ENCODE data around the gene GABRD. TPM values are rescaled to one million over a fixed set of nuclear protein-coding genes. Genes with fewer than 3 reads are reported as not detected.

The GABRD gene
- total and polyA plus RNA-seq, 4 experiments from 2014 or later = not detected

DNA sequence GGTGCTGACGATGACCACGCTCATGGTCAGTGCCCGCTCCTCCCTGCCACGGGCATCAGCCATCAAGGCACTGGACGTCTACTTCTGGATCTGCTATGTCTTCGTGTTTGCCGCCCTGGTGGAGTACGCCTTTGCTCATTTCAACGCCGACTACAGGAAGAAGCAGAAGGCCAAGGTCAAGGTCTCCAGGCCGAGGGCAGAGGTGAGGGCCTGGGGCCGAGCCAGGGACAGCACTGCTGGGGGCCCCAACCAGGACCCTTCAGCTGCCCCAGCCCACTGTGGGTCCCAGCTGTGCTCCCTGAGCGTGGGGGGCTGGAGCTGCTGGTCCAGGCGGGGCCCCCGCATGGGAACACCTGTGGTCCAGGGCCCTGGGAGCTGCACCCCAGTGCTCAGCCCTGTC is 10.4 kb downstream of the GABRD start:
- ChIA-PET POLR2A (ENCODE audit: partially characterized antibody) (no interaction called here), CTCF (ENCODE audit: partially characterized antibody) (interaction anchor here (2.4 kb wide), 1 partner anchor 15 kb away, joined by 7 read pairs; no protein-coding TSS in a partner anchor)
- no peaks in the 10 kb centered on the region for H3K9me3 ChIP-seq (ENCODE audit: control insufficient read depth in 1 of 2, low read length in 2 of 2)
- no peak overlapping the region for H3K4me3 ChIP-seq (ENCODE audit: low read length in 2 of 2)
- intact Hi-C loops (cut with micrococcal nuclease) = no loop called here
- Mint-ChIP-seq H3K27ac (no peak overlapping the region), H3K27me3 (peaks cover 0 to 2% of the 10 kb centered on the region in 2 donors), H3K9me3 (no peaks in the 10 kb centered on the region), H3K4me1 (no peaks in the 10 kb centered on the region), H3K4me3 (no peak overlapping the region), H3K36me3 (no peaks in the 10 kb centered on the region)
- no peaks in the 10 kb centered on the region for H3K27me3 ChIP-seq (ENCODE audit: insufficient read depth, low read length)
- no peak for DNase-seq
- peaks cover 4% of the 10 kb centered on the region for H3K4me1 ChIP-seq (ENCODE audit: insufficient read depth, low read length)
- H3K36me3 ChIP-seq (ENCODE audit: insufficient read depth, low read length) = no peaks in the 10 kb centered on the region
- H3K27ac ChIP-seq (ENCODE audit: low read depth, low read length) = no peak overlapping the region

- Histone ChIP-seq H3K4me3 (ENCODE audit: low read length in 2 of 2) (no peak overlapping the region), H3K27me3 (ENCODE audit: insufficient read depth, low read length) (no peaks in the 10 kb centered on the region), H3K9me3 (ENCODE audit: control insufficient read depth in 1 of 2, low read length in 2 of 2) (no peaks in the 10 kb centered on the region), H3K36me3 (ENCODE audit: insufficient read depth, low read length) (no peaks in the 10 kb centered on the region), H3K4me1 (ENCODE audit: insufficient read depth, low read length) (peaks cover 4% of the 10 kb centered on the region), H3K27ac (ENCODE audit: low read depth, low read length) (no peak overlapping the region)
- H3K27me3 Mint-ChIP-seq = peaks cover 0 to 2% of the 10 kb centered on the region in 2 donors
- H3K4me3 Mint-ChIP-seq = no peak overlapping the region
- peak overlapping the region in 2 of 7 donors; percentile 30 to 47 for H3K27ac Mint-ChIP-seq
- DNase-seq = no peak
- ChIA-PET POLR2A (ENCODE audit: partially characterized antibody) (no interaction called here), CTCF (ENCODE audit: partially characterized antibody) (interaction anchor here (2.4 kb wide), 1 partner anchor 14 kb away, joined by 7 read pairs; no protein-coding TSS in a partner anchor)
- H3K36me3 Mint-ChIP-seq = no peaks in the 10 kb centered on the region
- H3K9me3 Mint-ChIP-seq = no peaks in the 10 kb centered on the region
- H3K4me1 Mint-ChIP-seq = no peaks in the 10 kb centered on the region
- intact Hi-C loops (cut with micrococcal nuclease) = no loop called here
Measured at GRCh38 chr1:2030076-2030871, 11.1 kb downstream of the GABRD start.

DNA sequence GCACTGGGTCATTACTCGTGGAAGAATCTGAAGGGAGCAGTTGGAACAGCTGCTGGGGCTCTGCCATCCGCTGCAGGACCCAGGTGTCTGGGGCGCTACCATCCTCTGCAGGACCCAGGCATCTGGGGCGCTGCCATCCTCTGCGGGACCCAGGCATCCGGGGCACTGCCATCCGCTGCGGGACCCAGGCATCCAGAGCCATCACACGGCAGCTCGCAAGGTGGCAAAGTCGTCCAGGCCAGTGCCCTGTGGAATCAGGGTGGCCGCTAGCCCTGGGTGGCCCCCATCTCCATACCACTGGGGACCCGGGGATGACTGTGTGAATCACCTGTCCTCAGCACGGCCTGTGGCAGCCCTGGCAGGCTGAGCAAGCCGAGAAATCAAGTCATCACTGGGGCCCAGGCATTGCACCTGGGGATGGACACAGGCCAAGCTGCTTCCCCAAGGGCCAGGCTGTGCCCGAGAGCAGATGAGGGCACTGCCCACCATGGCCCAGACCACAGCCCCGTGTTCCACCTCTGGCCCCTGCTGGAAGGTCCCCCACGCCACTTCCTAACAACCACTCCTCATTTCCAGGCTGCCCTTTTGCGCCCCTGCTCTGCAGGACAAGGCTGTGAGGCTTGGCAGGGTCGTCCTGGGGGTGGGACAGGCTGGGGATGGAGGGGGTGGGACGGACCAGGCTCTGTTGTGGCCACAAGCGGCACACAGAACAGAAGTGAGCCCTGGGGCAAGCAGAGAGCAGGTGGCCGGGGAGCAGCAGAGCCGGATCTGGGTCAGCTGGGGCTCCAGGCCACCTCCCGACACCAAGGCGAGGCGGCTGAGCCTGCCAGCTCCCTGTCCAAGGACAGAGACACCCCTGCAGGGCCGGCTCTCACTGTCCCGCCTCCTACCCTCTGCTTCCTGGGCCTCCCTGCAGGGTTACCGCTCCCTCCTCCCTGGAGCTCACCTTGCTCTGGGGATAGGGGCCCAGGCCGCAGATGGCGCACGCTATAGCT is 12.7 kb downstream of the GABRD start:
- Mint-ChIP-seq H3K27me3 (peaks cover 0 to 2% of the 10 kb centered on the region in 2 donors), H3K4me1 (no peaks in the 10 kb centered on the region), H3K36me3 (no peaks in the 10 kb centered on the region), H3K27ac (no peak overlapping the region), H3K9me3 (no peaks in the 10 kb centered on the region), H3K4me3 (no peak overlapping the region)
- Histone ChIP-seq H3K27ac (ENCODE audit: low read depth, low read length) (no peak overlapping the region), H3K4me1 (ENCODE audit: insufficient read depth, low read length) (no peaks in the 10 kb centered on the region), H3K9me3 (ENCODE audit: control insufficient read depth in 1 of 2, low read length in 2 of 2) (no peaks in the 10 kb centered on the region), H3K36me3 (ENCODE audit: insufficient read depth, low read length) (no peaks in the 10 kb centered on the region), H3K27me3 (ENCODE audit: insufficient read depth, low read length) (no peaks in the 10 kb centered on the region), H3K4me3 (ENCODE audit: low read length in 2 of 2) (no peak overlapping the region)
- ChIA-PET CTCF (ENCODE audit: partially characterized antibody) (interaction anchor here (2.4 kb wide), 1 partner anchor 12 kb away, joined by 7 read pairs; no protein-coding TSS in a partner anchor), POLR2A (ENCODE audit: partially characterized antibody) (no interaction called here)
- intact Hi-C loops (cut with micrococcal nuclease) = no loop called here
- no peak for DNase-seq

DNA sequence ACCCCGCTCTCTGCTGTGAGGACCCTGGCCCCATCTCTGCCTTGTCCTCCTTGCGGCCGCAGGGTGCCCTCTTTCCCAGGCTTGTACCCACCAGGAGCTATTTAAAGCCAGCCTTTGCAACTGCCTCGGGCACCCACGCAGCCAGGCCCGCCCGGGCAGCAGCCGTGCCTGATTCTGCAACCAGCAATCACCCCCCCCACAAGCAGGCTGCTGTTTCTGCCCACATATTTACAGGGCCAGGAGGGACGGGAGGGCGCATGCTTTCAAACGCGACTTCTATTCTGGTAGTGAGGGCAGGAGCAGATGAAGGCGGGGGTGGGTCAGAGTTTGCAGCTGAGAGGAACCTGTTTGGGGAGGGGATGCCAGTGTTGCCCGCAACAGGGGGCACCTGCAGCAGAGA is 13.6 kb downstream of the GABRD start:
- no peaks in the 10 kb centered on the region for H3K9me3 ChIP-seq (ENCODE audit: control insufficient read depth in 1 of 2, low read length in 2 of 2)
- DNase-seq = no peak
- H3K36me3 ChIP-seq (ENCODE audit: insufficient read depth, low read length) = no peaks in the 10 kb centered on the region
- H3K4me1 ChIP-seq (ENCODE audit: insufficient read depth, low read length) = no peaks in the 10 kb centered on the region
- intact Hi-C loops (cut with micrococcal nuclease) = no loop called here
- no peak overlapping the region for H3K4me3 Mint-ChIP-seq
- H3K4me3 ChIP-seq (ENCODE audit: low read length in 2 of 2) = no peak overlapping the region
- ChIA-PET POLR2A (ENCODE audit: partially characterized antibody) (no interaction called here), CTCF (ENCODE audit: partially characterized antibody) (no interaction called here)
- no peak overlapping the region for H3K27ac Mint-ChIP-seq
- no peaks in the 10 kb centered on the region for H3K9me3 Mint-ChIP-seq
- H3K4me1 Mint-ChIP-seq = no peaks in the 10 kb centered on the region
- H3K36me3 Mint-ChIP-seq = no peaks in the 10 kb centered on the region
- no peak overlapping the region for H3K27ac ChIP-seq (ENCODE audit: low read depth, low read length)
- H3K27me3 Mint-ChIP-seq = peaks cover 0 to 2% of the 10 kb centered on the region in 2 donors
- no peaks in the 10 kb centered on the region for H3K27me3 ChIP-seq (ENCODE audit: insufficient read depth, low read length)

DNA sequence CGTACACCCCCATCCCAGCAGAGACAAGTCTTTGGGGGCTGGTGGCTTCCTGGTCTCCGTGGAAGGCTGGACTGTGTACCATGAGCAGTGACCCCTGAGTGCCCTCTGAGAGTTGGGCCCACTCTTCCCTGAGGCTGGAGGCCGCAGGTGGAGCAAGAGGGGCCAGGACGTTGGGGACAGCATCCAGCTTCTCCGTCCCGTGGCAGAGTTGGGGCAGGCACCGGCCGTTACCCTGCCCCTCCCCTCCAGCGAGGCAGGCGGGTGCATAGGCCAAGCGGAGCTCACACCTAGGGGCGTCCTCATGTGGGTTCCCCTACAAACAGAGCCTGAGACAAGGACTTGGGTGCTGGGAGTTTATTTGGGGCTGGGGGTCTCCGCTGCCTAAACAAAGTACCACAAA is 14.0 kb downstream of the GABRD start:
- Mint-ChIP-seq H3K4me1 (no peaks in the 10 kb centered on the region), H3K27ac (no peak overlapping the region), H3K4me3 (no peak overlapping the region), H3K27me3 (peaks cover 0 to 2% of the 10 kb centered on the region in 2 donors), H3K9me3 (no peaks in the 10 kb centered on the region), H3K36me3 (no peaks in the 10 kb centered on the region)
- no peak overlapping the region for H3K27ac ChIP-seq (ENCODE audit: low read depth, low read length)
- POLR2A ChIA-PET (ENCODE audit: partially characterized antibody) = no interaction called here
- intact Hi-C loops (cut with micrococcal nuclease) = no loop called here
- no peaks in the 10 kb centered on the region for H3K9me3 ChIP-seq (ENCODE audit: control insufficient read depth in 1 of 2, low read length in 2 of 2)
- H3K4me1 ChIP-seq (ENCODE audit: insufficient read depth, low read length) = no peaks in the 10 kb centered on the region
- no peaks in the 10 kb centered on the region for H3K36me3 ChIP-seq (ENCODE audit: insufficient read depth, low read length)
- no peak for DNase-seq
- CTCF ChIA-PET (ENCODE audit: partially characterized antibody) = no interaction called here
- H3K27me3 ChIP-seq (ENCODE audit: insufficient read depth, low read length) = no peaks in the 10 kb centered on the region
- H3K4me3 ChIP-seq (ENCODE audit: low read length in 2 of 2) = no peak overlapping the region

- no peaks in the 10 kb centered on the region for H3K36me3 ChIP-seq (ENCODE audit: insufficient read depth, low read length)
- Mint-ChIP-seq H3K9me3 (no peaks in the 10 kb centered on the region), H3K4me1 (no peaks in the 10 kb centered on the region), H3K27ac (no peak overlapping the region), H3K4me3 (no peak overlapping the region), H3K27me3 (peaks cover 0 to 2% of the 10 kb centered on the region in 2 donors), H3K36me3 (no peaks in the 10 kb centered on the region)
- CTCF ChIA-PET (ENCODE audit: partially characterized antibody) = interaction anchor here (1.2 to 1.5 kb wide), 2 partner anchors 9 to 92 kb away, joined by 4 to 6 read pairs; no protein-coding TSS in a partner anchor
- no peaks in the 10 kb centered on the region for H3K4me1 ChIP-seq (ENCODE audit: insufficient read depth, low read length)
- POLR2A ChIA-PET (ENCODE audit: partially characterized antibody) = no interaction called here
- intact Hi-C loops (cut with micrococcal nuclease) = no loop called here
- H3K4me3 ChIP-seq (ENCODE audit: low read length in 2 of 2) = no peak overlapping the region
- no peak overlapping the region for H3K27ac ChIP-seq (ENCODE audit: low read depth, low read length)
- no peaks in the 10 kb centered on the region for H3K27me3 ChIP-seq (ENCODE audit: insufficient read depth, low read length)
- no peaks in the 10 kb centered on the region for H3K9me3 ChIP-seq (ENCODE audit: control insufficient read depth in 1 of 2, low read length in 2 of 2)
- DNase-seq = peak in 1 of 5 donors; percentile 24
Measured at GRCh38 chr1:2036287-2036686, 17.1 kb downstream of the GABRD start.

- CTCF ChIA-PET (ENCODE audit: partially characterized antibody) = interaction anchor here (1.5 kb wide), 1 partner anchor 94 kb away, joined by 4 read pairs; no protein-coding TSS in a partner anchor
- Histone ChIP-seq H3K27ac (ENCODE audit: low read depth, low read length) (no peak overlapping the region), H3K4me1 (ENCODE audit: insufficient read depth, low read length) (no peaks in the 10 kb centered on the region), H3K4me3 (ENCODE audit: low read length in 2 of 2) (no peak overlapping the region), H3K36me3 (ENCODE audit: insufficient read depth, low read length) (no peaks in the 10 kb centered on the region), H3K27me3 (ENCODE audit: insufficient read depth, low read length) (no peaks in the 10 kb centered on the region), H3K9me3 (ENCODE audit: control insufficient read depth in 1 of 2, low read length in 2 of 2) (no peaks in the 10 kb centered on the region)
- Mint-ChIP-seq H3K4me3 (no peak overlapping the region), H3K9me3 (no peaks in the 10 kb centered on the region), H3K36me3 (no peaks in the 10 kb centered on the region), H3K27ac (no peak overlapping the region), H3K4me1 (no peaks in the 10 kb centered on the region), H3K27me3 (peaks cover 0 to 2% of the 10 kb centered on the region in 2 donors)
- POLR2A ChIA-PET (ENCODE audit: partially characterized antibody) = no interaction called here
- no peak for DNase-seq
- intact Hi-C loops (cut with micrococcal nuclease) = no loop called here
Measured at GRCh38 chr1:2037314-2037979, 18.3 kb downstream of the GABRD start.

Data from CD4-positive, alpha-beta memory T cell (primary cell).